GM12878 (cell line): Measurements from ENCODE around the gene C10orf105. TPM values are rescaled to one million over a fixed set of nuclear protein-coding genes. Genes with fewer than 3 reads are reported as not detected.

ENCODE experiments used
- ATAC-seq: fragments of 200-7000 bp; cut with Tn5 transposase; 3 replicates; pipeline ENCODE4 v1.9.1; 2020; ENCODE audit warnings: mild to moderate bottlenecking, moderate library complexity
- BruUV-seq: library from RNA; stranded (reverse); fragments of 400-500 nt; replicated peaks from 2 replicates; lab custom pipeline; 2021; lab: Mats Ljungman, UMichigan
- CTCF ChIA-PET: fragments of 300-600 bp; sonication (Branson Sonifier 250); formaldehyde crosslinking; extraction: SDS; loops from one replicate; lab custom pipeline; 2021; ENCODE audit warnings: inconsistent platforms; lab: Yijun Ruan, JAX
- POLR2A ChIA-PET: fragments of 350-600 bp; formaldehyde crosslinking; extraction: SDS; loops from one replicate; lab custom pipeline; 2021; ENCODE audit warnings: inconsistent platforms; lab: Charles Lee
- RAD21 ChIA-PET: fragments of 300-600 bp; sonication (Branson Sonifier 250); formaldehyde crosslinking; loops from one replicate; lab custom pipeline; 2023; ENCODE audit warnings: antibody characterized with exemption; ENCODE audit not compliant: unreplicated experiment; lab: Charles Lee
- SMC1A ChIA-PET: fragments of 300-600 bp; sonication (Branson Sonifier 250); formaldehyde crosslinking; loops from one replicate; lab custom pipeline; 2023; ENCODE audit not compliant: unreplicated experiment, uncharacterized antibody; lab: Charles Lee
- DNase-seq: peaks from one replicate; pipeline ENCODE4 v3.0.0-alpha.2; 2011; ENCODE audit warnings: low read depth, low spot score
- FAIRE-seq: peaks from 3 replicates; lab custom pipeline; 2011; peaks lifted over from hg19 to GRCh38; lab: Jason Lieb, UNC
- H2AFZ ChIP-seq: 2 replicates; pipeline ENCODE4 v1.6.0; 2011; ENCODE audit warnings: low read depth, low read length, control low read depth; ENCODE audit not compliant: control insufficient read depth
- H3K27ac ChIP-seq: 2 replicates; pipeline ENCODE4 v1.5.1; 2011; ENCODE audit warnings: control low read depth; ENCODE audit not compliant: control insufficient read depth, insufficient read depth
- H3K27me3 ChIP-seq, 2 experiments: replicated peaks in 1 of 2; 2 replicates each; pipeline versions ENCODE4 v1.6.0 to v1.6.1; 2011; ENCODE audit warnings: low read length in 1 of 2; ENCODE audit not compliant: control insufficient read depth in 2 of 2, insufficient read depth in 2 of 2
- H3K36me3 ChIP-seq, 2 experiments: 2 replicates each; pipeline ENCODE4 v1.5.1; 2011; ENCODE audit warnings: low read length in 1 of 2; ENCODE audit not compliant: control insufficient read depth in 2 of 2, insufficient read depth in 2 of 2
- H3K4me1 ChIP-seq: 2 replicates; pipeline ENCODE4 v1.6.1; 2011; ENCODE audit warnings: mild to moderate bottlenecking, low read length, moderate library complexity, mixed read lengths; ENCODE audit not compliant: control insufficient read depth, insufficient read depth
- H3K4me2 ChIP-seq: 2 replicates; pipeline ENCODE4 v1.6.0; 2011; ENCODE audit warnings: control low read depth; ENCODE audit not compliant: control insufficient read depth, insufficient read depth
- H3K4me3 ChIP-seq: fragments of 200-600 bp; sonication (generic); 2 replicates; pipeline ENCODE4 v1.5.1; 2016
- H3K79me2 ChIP-seq: 2 replicates; pipeline ENCODE4 v1.6.0; 2011; ENCODE audit warnings: low read length; ENCODE audit not compliant: control insufficient read depth, insufficient read depth
- H3K9ac ChIP-seq: 2 replicates; pipeline ENCODE4 v1.8.0; 2011; ENCODE audit warnings: low read length, control low read depth, mixed read lengths; ENCODE audit not compliant: control insufficient read depth, insufficient read depth
- H3K9me3 ChIP-seq: replicated peaks from 3 replicates; pipeline ENCODE4 v1.5.1; 2011; ENCODE audit warnings: mild to moderate bottlenecking, low read length; ENCODE audit not compliant: control insufficient read depth, insufficient read depth
- H4K20me1 ChIP-seq: 2 replicates; pipeline ENCODE4 v1.6.0; 2011; ENCODE audit not compliant: control insufficient read depth, insufficient read depth
- JUNB ChIP-seq: IDR thresholded peaks from 2 replicates; pipeline ENCODE4 v1.6.1; 2016; ENCODE audit warnings: antibody characterized with exemption, mild to moderate bottlenecking
- MEF2B ChIP-seq: fragments of 450-650 bp; IDR thresholded peaks from 2 replicates; pipeline ENCODE4 v1.6.1; 2018; ENCODE audit warnings: mild to moderate bottlenecking, moderate library complexity; ENCODE audit not compliant: partially characterized antibody, poor library complexity, severe bottlenecking
- STAT3 ChIP-seq: IDR thresholded peaks from 2 replicates; pipeline ENCODE4 v1.6.1; 2011; ENCODE audit warnings: low read depth, low read length, improper control_type of control experiment
- WGBS: methylation state at CpG from one replicate; pipeline ENCODE4 v1.1.6; 2016; ENCODE audit warnings: low lambda C conversion rate; ENCODE audit not compliant: insufficient replicate concordance, insufficient coverage; ENCODE audit errors: missing lambda C conversion rate; 5-methylcytosine and 5-hydroxymethylcytosine counted together
- in situ Hi-C: fragments of 300-500 bp; cut with MboI; formaldehyde crosslinking; loops from 9 replicates; pipeline ENCODE4 v1.14.3; 2018; ENCODE audit warnings: mixed read lengths
- intact Hi-C: fragments of 100-400 bp; cut with micrococcal nuclease; formaldehyde crosslinking; loops from one replicate; pipeline ENCODE4 v1.14.2; 2022; ENCODE audit not compliant: unreplicated experiment
- polyA plus RNA-seq, 11 experiments: library from polyadenylated mRNA; depleted of rRNA in 4 of 11; unstranded in 6 of 11; stranded (reverse) in 5 of 11; fragments of >200 nt; fragmentation: Nextera tagmentation in 4 of 11; fragmentation: Illumina TruSeq in 1 of 11; extraction: Ambion mirVana in 4 of 11; extraction: Trizol in 1 of 11; gene quantifications; 1 replicate in 1 of 11; 2 replicates in 10 of 11; pipeline versions ENCODE4 v1.2.1 to v1.2.3, GENCODE V29; 2011 to 2016; ENCODE audit warnings: inconsistent platforms in 2 of 11, missing spikeins in 2 of 11, low read depth in 1 of 11
- total RNA-seq, 4 experiments: library from RNA; depleted of rRNA in 3 of 4; stranded (reverse); fragments of >200 nt in 3 of 4; fragmentation: Illumina TruSeq in 1 of 4; extraction: Trizol in 1 of 4; gene quantifications; 2 replicates each; pipeline versions ENCODE4 v1.2.1 to v1.2.3, GENCODE V29; 2013 to 2021
- TF ChIP-seq, protein P1 (sequence below): fragments of 450-650 bp; formaldehyde crosslinking; IDR thresholded peaks from 2 replicates; pipeline ENCODE4 v1.4.0; 2020; ENCODE audit warnings: mild to moderate bottlenecking, moderate library complexity

Gene C10orf105
- total and polyA plus RNA-seq, 10 of the 15 experiments (the other 5 are each of a cell fraction or from before 2014, with no cell fraction given), result 0.04 to 0.06 (median 0.05) TPM; not detected in 7

GRCh38 chr10:71737834-71738197 is 18.2 kb upstream of the C10orf105 start:
- CTCF ChIA-PET, result interaction anchor here (1.3 kb wide), 1 partner anchor 29 kb away, joined by 4 read pairs; no protein-coding TSS in a partner anchor
- no peaks in the 10 kb centered on the region for H3K79me2 ChIP-seq
- no peak overlapping the region for H3K4me3 ChIP-seq
- POLR2A ChIA-PET, result no interaction called here
- RAD21 ChIA-PET, result no interaction called here
- WGBS, result 96% methylated on average over 3 of the region's 3 CpGs
- no peak overlapping the region for H3K4me2 ChIP-seq
- H3K9me3 ChIP-seq, result no peaks in the 10 kb centered on the region; the same call in 2 of the 3 replicates
- no peak overlapping the region for H2AFZ ChIP-seq
- H3K4me1 ChIP-seq, result peaks cover 18% of the 10 kb centered on the region
- DNase-seq (no peak), ATAC-seq (no peak), FAIRE-seq (no peak)
- TF ChIP-seq MEF2B, result no peak
- TF ChIP-seq, protein P1, sequence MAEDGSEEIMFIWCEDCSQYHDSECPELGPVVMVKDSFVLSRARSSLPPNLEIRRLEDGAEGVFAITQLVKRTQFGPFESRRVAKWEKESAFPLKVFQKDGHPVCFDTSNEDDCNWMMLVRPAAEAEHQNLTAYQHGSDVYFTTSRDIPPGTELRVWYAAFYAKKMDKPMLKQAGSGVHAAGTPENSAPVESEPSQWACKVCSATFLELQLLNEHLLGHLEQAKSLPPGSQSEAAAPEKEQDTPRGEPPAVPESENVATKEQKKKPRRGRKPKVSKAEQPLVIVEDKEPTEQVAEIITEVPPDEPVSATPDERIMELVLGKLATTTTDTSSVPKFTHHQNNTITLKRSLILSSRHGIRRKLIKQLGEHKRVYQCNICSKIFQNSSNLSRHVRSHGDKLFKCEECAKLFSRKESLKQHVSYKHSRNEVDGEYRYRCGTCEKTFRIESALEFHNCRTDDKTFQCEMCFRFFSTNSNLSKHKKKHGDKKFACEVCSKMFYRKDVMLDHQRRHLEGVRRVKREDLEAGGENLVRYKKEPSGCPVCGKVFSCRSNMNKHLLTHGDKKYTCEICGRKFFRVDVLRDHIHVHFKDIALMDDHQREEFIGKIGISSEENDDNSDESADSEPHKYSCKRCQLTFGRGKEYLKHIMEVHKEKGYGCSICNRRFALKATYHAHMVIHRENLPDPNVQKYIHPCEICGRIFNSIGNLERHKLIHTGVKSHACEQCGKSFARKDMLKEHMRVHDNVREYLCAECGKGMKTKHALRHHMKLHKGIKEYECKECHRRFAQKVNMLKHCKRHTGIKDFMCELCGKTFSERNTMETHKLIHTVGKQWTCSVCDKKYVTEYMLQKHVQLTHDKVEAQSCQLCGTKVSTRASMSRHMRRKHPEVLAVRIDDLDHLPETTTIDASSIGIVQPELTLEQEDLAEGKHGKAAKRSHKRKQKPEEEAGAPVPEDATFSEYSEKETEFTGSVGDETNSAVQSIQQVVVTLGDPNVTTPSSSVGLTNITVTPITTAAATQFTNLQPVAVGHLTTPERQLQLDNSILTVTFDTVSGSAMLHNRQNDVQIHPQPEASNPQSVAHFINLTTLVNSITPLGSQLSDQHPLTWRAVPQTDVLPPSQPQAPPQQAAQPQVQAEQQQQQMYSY (CRISPR knock-in tag), result no peak
- no peak for TF ChIP-seq JUNB
- TF ChIP-seq STAT3, result no peak
- in situ Hi-C loops, result no loop called here
- intact Hi-C loops, result no loop called here
- SMC1A ChIA-PET, result no interaction called here
- H3K27ac ChIP-seq, result no peak overlapping the region
- H3K27me3 ChIP-seq, result no peaks in the 10 kb centered on the region
- no TSS peak for BruUV-seq
- no peak overlapping the region for H3K9ac ChIP-seq
- H4K20me1 ChIP-seq, result no peaks in the 10 kb centered on the region
- no peaks in the 10 kb centered on the region for H3K36me3 ChIP-seq
